HG03066 (cell line): ENCODE measurements around the gene CXorf66.
"Not testable (repeated sequence)": the region's sequence is repeated elsewhere in the genome, so short reads cannot be mapped to it uniquely, and the experiment has no call there.

Source experiments
- ATAC-seq: cut with Tn5 transposase; IDR thresholded peaks from one replicate; pipeline ENCODE4 v1.9.1; 2021; ENCODE audit warnings: low read depth; ENCODE audit not compliant: unreplicated experiment

The CXorf66 gene

GRCh38 chrX:139965421-139965820 lies at the start of gene CXorf66:
Gene CXorf66 (minus strand): TSS chrX:139965521. CDS start chrX:139965496, 25 bp downstream.
- ATAC-seq = no peak

GRCh38 chrX:139982856-139983255 lies 17.5 kb upstream of the CXorf66 start:
- no peak for ATAC-seq

GRCh38 chrX:139974471-139974870 lies 9.2 kb upstream of the CXorf66 start:
- ATAC-seq = no peak

- no peak for ATAC-seq
Observed at GRCh38 chrX:139972629-139973624, 7.6 kb upstream of the CXorf66 start.

GRCh38 chrX:139972113-139972512 lies 6.8 kb upstream of the CXorf66 start:
- ATAC-seq = no peak

- no peak for ATAC-seq
Observed at GRCh38 chrX:139971394-139971749, 6.1 kb upstream of the CXorf66 start.

GRCh38 chrX:139969286-139969685 lies 4.0 kb upstream of the CXorf66 start:
- no peak for ATAC-seq

GRCh38 chrX:139967750-139968149 lies 2.4 kb upstream of the CXorf66 start:
- ATAC-seq = no peak

GRCh38 chrX:139967300-139967699 lies 2.0 kb upstream of the CXorf66 start:
- ATAC-seq = no peak

- not testable (repeated sequence) for ATAC-seq
Observed at GRCh38 chrX:139966159-139966558, 838 bp upstream of the CXorf66 start.

- ATAC-seq = not testable (repeated sequence)
Observed at GRCh38 chrX:139961091-139961490, 4.2 kb downstream of the CXorf66 start.

GRCh38 chrX:139949703-139950102 lies 15.6 kb downstream of the CXorf66 start:
- ATAC-seq = no peak

GRCh38 chrX:139945075-139945474 lies 20.2 kb downstream of the CXorf66 start:
- no peak for ATAC-seq

GRCh38 chrX:139936259-139936658 lies 29.1 kb downstream of the CXorf66 start:
- no peak for ATAC-seq

GRCh38 chrX:139933904-139934303 lies 31.4 kb downstream of the CXorf66 start:
- no peak for ATAC-seq

- peak; percentile 70 for ATAC-seq
Observed at GRCh38 chrX:139932901-139933796, 32.2 kb downstream of the CXorf66 start, which contains the start of gene ATP11C. Gene ATP11C (minus strand): TSS chrX:139933053. CDS start chrX:139932042, 1,011 bp downstream.

GRCh38 chrX:139932073-139932900 lies 33.0 kb downstream of the CXorf66 start:
- ATAC-seq = peak; percentile 31

- ATAC-seq = no peak
Observed at GRCh38 chrX:139931646-139932072, 33.7 kb downstream of the CXorf66 start.

- no peak for ATAC-seq
Observed at GRCh38 chrX:139930916-139931645, 34.2 kb downstream of the CXorf66 start.
